Measurements from ENCODE around the gene PDE4DIP. TPM values are rescaled to one million over a fixed set of nuclear protein-coding genes. Genes with fewer than 3 reads are reported as not detected.
"Not testable (repeated sequence)": the region's sequence is repeated elsewhere in the genome, so short reads cannot be mapped to it uniquely, and the experiment has no call there.

The PDE4DIP gene
- polyA plus RNA-seq, 1 donor: 57.5 TPM

DNA sequence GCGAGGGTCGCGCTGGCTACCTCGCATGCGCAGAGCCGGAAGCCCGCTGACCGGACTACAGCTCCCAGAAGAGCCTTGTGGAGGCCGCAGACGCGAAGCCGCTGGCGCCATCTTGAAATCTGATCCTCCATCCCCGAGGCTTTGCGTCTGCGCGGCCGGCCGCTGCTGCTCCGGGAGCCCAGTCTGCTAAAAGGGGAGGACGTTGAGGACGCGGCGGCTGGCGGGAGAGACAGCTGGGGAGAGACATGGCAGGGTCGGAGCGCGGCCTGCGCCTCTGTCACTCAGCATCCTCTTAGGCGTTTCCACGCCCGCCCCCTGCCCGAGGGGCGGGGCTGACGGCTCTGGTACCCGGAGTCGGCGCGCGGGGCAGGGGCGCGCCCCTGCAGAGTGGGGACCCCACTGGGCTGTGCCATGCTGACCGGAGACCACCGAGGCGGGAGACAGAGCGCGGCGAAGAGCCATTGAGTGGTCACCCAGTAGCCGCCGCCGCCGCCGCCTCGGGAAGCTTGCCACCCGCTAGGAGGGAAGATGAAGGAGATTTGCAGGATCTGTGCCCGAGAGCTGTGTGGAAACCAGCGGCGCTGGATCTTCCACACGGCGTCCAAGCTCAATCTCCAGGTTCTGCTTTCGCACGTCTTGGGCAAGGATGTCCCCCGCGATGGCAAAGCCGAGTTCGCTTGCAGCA is 108.2 kb downstream of the PDE4DIP start:
- Histone ChIP-seq H3K27ac (ENCODE audit: low read length) (peak overlapping the region; percentile 75), H3K4me3 (ENCODE audit: low read length) (peak overlapping the region; percentile 51)
- H3K36me3 ChIP-seq (ENCODE audit: control insufficient read depth, insufficient read depth, low read length); H3K4me1 ChIP-seq (ENCODE audit: control insufficient read depth, insufficient read depth, low read length); H3K27me3 ChIP-seq (ENCODE audit: control insufficient read depth, insufficient read depth, low read length); H3K9me3 ChIP-seq (ENCODE audit: control insufficient read depth, low read depth, low read length); DNase-seq: not testable (repeated sequence)
- no CpG with 5 or more reads among the region's 66 CpGs for WGBS (ENCODE audit: insufficient coverage, low lambda C conversion rate)

DNA sequence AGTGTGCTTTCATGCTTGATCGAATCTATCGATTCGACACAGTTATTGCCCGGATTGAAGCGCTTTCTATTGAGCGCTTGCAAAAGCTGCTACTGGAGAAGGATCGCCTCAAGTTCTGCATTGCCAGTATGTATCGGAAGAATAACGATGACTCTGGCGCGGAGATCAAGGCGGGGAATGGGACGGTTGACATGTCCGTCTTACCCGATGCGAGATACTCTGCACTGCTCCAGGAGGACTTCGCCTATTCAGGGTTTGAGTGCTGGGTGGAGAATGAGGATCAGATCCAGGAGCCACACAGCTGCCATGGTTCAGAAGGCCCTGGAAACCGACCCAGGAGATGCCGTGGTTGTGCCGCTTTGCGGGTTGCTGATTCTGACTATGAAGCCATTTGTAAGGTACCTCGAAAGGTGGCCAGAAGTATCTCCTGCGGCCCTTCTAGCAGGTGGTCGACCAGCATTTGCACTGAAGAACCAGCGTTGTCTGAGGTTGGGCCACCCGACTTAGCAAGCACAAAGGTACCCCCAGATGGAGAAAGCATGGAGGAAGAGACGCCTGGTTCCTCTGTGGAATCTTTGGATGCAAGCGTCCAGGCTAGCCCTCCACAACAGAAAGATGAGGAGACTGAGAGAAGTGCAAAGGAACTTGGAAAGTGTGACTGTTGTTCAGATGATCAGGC is 108.8 kb downstream of the PDE4DIP start:
- H3K27me3 ChIP-seq (ENCODE audit: control insufficient read depth, insufficient read depth, low read length); H3K4me1 ChIP-seq (ENCODE audit: control insufficient read depth, insufficient read depth, low read length); H3K36me3 ChIP-seq (ENCODE audit: control insufficient read depth, insufficient read depth, low read length); H3K9me3 ChIP-seq (ENCODE audit: control insufficient read depth, low read depth, low read length): not testable (repeated sequence)
- H3K27ac ChIP-seq (ENCODE audit: low read length): peak overlapping the region; percentile 32
- peak in 1 of 2 donors; percentile 35 for DNase-seq
- WGBS (ENCODE audit: insufficient coverage, low lambda C conversion rate): no CpG with 5 or more reads among the region's 28 CpGs
- peak overlapping the region; percentile 51 for H3K4me3 ChIP-seq (ENCODE audit: low read length)

DNA sequence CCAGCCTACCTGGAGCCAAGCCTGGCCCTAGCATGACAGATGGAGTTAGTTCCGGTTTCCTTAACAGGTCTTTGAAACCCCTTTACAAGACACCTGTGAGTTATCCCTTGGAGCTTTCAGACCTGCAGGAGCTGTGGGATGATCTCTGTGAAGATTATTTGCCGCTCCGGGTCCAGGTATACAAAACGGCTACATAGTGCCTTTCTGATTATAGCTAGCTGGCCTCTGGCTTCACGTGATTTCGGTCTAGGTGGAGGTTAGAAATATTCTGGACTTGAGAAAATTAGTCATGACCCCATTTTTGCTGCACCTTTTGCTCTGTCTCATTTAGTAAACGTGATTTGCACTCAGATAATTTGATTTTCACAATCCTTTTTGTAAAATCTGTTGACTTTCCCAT is 109.5 kb downstream of the PDE4DIP start:
- WGBS (ENCODE audit: insufficient coverage, low lambda C conversion rate): no CpG with 5 or more reads among the region's 7 CpGs

DNA sequence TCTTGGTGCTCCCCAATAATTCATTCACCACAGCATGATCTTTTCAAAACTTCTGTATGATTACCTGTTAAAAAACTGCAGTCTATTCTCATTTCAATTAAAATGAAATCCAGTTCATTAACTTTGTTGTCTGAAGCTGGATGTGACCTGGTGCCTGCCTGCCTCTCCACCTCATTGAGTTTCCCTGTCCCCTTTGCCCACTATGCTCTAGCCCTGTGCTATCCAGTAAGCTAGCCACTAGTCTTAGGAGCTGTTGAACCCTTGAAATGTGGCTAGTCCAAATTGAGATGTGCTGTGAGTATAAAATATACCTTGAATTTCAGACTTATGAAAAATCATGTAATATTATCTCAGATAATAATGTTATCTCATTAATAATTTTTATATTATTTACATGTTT is 114.1 kb downstream of the PDE4DIP start:
- not testable (repeated sequence) for H3K27me3 ChIP-seq (ENCODE audit: control insufficient read depth, insufficient read depth, low read length); DNase-seq; H3K4me1 ChIP-seq (ENCODE audit: control insufficient read depth, insufficient read depth, low read length); H3K4me3 ChIP-seq (ENCODE audit: low read length); H3K36me3 ChIP-seq (ENCODE audit: control insufficient read depth, insufficient read depth, low read length); H3K9me3 ChIP-seq (ENCODE audit: control insufficient read depth, low read depth, low read length)
- H3K27ac ChIP-seq (ENCODE audit: low read length): peak overlapping the region; percentile 52

More for the DNA sequence above, 109.5 kb downstream of the PDE4DIP start:
- not testable (repeated sequence) for H3K4me1 ChIP-seq (ENCODE audit: control insufficient read depth, insufficient read depth, low read length); H3K36me3 ChIP-seq (ENCODE audit: control insufficient read depth, insufficient read depth, low read length); H3K27ac ChIP-seq (ENCODE audit: low read length); H3K9me3 ChIP-seq (ENCODE audit: control insufficient read depth, low read depth, low read length); H3K27me3 ChIP-seq (ENCODE audit: control insufficient read depth, insufficient read depth, low read length)
- peak overlapping the region; percentile 51 for H3K4me3 ChIP-seq (ENCODE audit: low read length)
- peak in 1 of 2 donors; percentile 21 for DNase-seq

DNA sequence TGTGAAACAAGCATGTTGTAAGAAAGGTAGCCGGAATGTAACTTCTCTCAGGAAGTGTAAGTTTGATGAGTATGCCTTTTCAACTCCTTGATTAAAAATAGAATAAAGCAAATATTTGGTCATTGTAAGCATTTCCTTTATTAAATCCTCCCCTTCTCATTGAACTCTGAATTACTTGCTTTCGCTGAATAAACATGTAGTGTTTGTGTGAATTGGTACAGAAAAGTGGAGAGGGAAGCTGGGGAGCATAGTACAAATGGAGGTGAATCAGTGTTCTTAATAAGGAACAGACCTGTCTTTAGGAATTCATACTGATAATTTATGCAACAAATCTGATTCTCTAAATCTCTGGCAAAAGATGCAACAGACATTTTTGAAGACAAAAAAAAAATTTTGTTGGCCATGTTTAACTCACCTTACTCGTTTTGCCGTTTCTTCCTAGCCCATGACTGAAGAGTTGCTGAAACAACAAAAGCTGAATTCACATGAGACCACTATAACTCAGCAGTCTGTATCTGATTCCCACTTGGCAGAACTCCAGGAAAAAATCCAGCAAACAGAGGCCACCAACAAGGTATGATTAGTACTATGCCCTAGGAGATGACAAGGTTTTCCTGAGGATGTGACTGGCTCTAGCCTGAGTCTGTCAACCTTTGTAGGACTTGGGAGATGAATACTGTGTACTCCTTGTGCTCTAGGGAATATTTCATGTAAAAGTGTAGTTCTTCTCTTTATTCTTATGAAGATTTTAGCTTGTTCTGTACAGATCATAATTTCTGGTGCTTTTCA is 116.2 kb downstream of the PDE4DIP start:
- no CpG with 5 or more reads among the region's 4 CpGs for WGBS (ENCODE audit: insufficient coverage, low lambda C conversion rate)
- peak in 1 of 2 donors; percentile 3 for DNase-seq
- H3K27me3 ChIP-seq (ENCODE audit: control insufficient read depth, insufficient read depth, low read length); H3K4me3 ChIP-seq (ENCODE audit: low read length); H3K9me3 ChIP-seq (ENCODE audit: control insufficient read depth, low read depth, low read length); H3K36me3 ChIP-seq (ENCODE audit: control insufficient read depth, insufficient read depth, low read length); H3K4me1 ChIP-seq (ENCODE audit: control insufficient read depth, insufficient read depth, low read length): not testable (repeated sequence)
- H3K27ac ChIP-seq (ENCODE audit: low read length): peak overlapping the region; percentile 79

DNA sequence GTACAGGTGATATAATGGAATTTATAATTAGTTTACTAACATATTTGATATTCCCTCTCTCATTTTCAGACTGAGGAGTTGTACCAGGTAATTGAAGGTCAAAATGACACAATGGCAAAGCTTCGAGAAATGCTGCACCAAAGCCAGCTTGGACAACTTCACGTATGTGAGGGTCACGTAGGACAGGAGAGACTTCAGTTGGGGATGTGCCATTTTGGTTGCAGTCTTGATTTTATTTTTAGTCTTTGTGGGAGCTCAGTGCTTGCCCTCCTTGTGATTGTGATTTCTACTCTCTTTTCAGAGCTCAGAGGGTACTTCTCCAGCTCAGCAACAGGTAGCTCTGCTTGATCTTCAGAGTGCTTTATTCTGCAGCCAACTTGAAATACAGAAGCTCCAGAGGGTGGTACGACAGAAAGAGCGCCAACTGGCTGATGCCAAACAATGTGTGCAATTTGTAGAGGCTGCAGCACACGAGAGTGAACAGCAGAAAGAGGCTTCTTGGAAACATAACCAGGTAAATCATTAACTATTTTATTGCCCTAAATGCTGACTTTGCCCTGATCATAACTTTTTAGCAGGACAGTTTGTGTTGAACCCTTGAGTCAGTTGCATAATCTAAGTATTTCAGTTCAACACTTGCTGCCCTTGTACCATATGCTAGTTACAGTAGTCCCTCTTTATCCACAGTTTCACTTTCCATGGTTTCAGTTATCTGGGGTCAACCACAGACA is 118.1 kb downstream of the PDE4DIP start:
- not testable (repeated sequence) for DNase-seq; H3K4me1 ChIP-seq (ENCODE audit: control insufficient read depth, insufficient read depth, low read length); H3K27me3 ChIP-seq (ENCODE audit: control insufficient read depth, insufficient read depth, low read length); H3K9me3 ChIP-seq (ENCODE audit: control insufficient read depth, low read depth, low read length); H3K36me3 ChIP-seq (ENCODE audit: control insufficient read depth, insufficient read depth, low read length); H3K4me3 ChIP-seq (ENCODE audit: low read length)
- H3K27ac ChIP-seq (ENCODE audit: low read length): peak overlapping the region; percentile 48
- WGBS (ENCODE audit: insufficient coverage, low lambda C conversion rate): no CpG with 5 or more reads among the region's 6 CpGs

DNA sequence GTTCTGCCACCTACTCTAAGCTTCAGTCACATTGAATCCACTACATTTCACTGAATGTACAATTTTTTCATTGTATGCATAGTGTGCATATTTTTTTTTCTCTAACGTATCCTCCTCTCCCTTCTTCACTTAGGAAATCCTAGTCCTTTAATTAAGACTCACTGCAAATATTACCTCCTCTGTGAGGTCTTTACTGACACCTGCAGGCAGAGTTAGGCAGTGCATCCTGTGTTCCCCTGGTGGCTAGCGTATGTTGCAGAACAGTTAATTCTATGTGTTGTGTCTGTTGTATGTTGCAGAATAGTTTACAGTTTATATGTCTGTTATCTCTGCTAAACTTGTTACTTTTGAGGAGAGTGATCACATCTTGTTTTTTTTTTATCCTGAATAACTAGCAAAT is 121.9 kb downstream of the PDE4DIP start:
- DNase-seq; H3K27me3 ChIP-seq (ENCODE audit: control insufficient read depth, insufficient read depth, low read length); H3K27ac ChIP-seq (ENCODE audit: low read length); H3K4me1 ChIP-seq (ENCODE audit: control insufficient read depth, insufficient read depth, low read length); H3K36me3 ChIP-seq (ENCODE audit: control insufficient read depth, insufficient read depth, low read length); H3K9me3 ChIP-seq (ENCODE audit: control insufficient read depth, low read depth, low read length); H3K4me3 ChIP-seq (ENCODE audit: low read length): not testable (repeated sequence)
- no CpG with 5 or more reads among the region's 2 CpGs for WGBS (ENCODE audit: insufficient coverage, low lambda C conversion rate)

DNA sequence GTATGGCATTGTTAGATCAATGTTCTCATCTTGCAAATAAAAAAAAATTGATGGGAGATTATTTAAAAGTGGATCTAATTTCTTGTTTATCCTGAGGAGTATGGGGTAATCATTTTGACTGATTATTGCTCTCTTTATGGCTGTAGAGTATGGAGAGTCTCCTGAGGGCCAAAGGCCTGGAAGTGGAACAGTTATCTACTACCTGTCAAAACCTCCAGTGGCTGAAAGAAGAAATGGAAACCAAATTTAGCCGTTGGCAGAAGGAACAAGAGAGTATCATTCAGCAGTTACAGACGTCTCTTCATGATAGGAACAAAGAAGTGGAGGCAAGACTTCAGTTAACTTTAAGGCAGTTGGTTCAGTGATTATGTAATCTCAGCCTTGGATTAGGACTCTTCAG is 123.4 kb downstream of the PDE4DIP start:
- H3K4me3 ChIP-seq (ENCODE audit: low read length); H3K27ac ChIP-seq (ENCODE audit: low read length); DNase-seq; H3K27me3 ChIP-seq (ENCODE audit: control insufficient read depth, insufficient read depth, low read length); H3K4me1 ChIP-seq (ENCODE audit: control insufficient read depth, insufficient read depth, low read length); H3K36me3 ChIP-seq (ENCODE audit: control insufficient read depth, insufficient read depth, low read length); H3K9me3 ChIP-seq (ENCODE audit: control insufficient read depth, low read depth, low read length): not testable (repeated sequence)
- WGBS (ENCODE audit: insufficient coverage, low lambda C conversion rate): no CpG with 5 or more reads among the region's 2 CpGs

DNA sequence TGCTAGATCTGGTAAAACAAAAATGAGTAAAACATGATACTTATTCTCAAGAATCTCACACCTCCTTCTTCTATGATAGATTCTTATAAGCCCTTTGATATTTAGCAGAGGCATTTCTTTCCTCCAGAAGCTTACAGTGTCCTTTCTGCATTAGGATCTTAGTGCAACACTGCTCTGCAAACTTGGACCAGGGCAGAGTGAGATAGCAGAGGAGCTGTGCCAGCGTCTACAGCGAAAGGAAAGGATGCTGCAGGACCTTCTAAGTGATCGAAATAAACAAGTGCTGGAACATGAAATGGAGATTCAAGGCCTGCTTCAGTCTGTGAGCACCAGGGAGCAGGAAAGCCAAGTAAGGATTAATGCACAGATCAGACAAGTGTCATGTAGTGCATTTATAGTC is 124.5 kb downstream of the PDE4DIP start:
- H3K36me3 ChIP-seq (ENCODE audit: control insufficient read depth, insufficient read depth, low read length); H3K27ac ChIP-seq (ENCODE audit: low read length); H3K4me3 ChIP-seq (ENCODE audit: low read length); DNase-seq; H3K9me3 ChIP-seq (ENCODE audit: control insufficient read depth, low read depth, low read length); H3K4me1 ChIP-seq (ENCODE audit: control insufficient read depth, insufficient read depth, low read length); H3K27me3 ChIP-seq (ENCODE audit: control insufficient read depth, insufficient read depth, low read length): not testable (repeated sequence)
- WGBS (ENCODE audit: insufficient coverage, low lambda C conversion rate): no CpG with 5 or more reads among the region's 3 CpGs

DNA sequence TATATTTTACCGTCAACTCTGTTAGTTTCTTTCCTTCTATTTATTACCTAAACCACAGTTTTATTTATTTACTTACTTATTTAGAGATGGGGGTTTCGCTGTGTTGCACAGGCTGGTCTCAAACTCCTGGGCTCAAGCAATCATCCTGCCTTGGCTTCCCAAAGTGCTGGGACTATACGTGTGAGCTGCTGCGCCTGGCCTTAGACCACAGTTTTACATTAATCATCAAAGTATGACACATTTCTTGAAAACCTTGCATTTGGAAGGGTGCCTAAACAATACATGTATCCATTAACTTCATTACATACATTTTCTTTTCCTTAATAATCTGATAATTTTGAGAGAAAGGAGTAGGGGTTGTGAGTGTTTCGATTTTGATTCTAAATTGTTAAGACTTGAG is 124.9 kb downstream of the PDE4DIP start:
- H3K4me3 ChIP-seq (ENCODE audit: low read length); H3K9me3 ChIP-seq (ENCODE audit: control insufficient read depth, low read depth, low read length); H3K27me3 ChIP-seq (ENCODE audit: control insufficient read depth, insufficient read depth, low read length); DNase-seq; H3K27ac ChIP-seq (ENCODE audit: low read length); H3K36me3 ChIP-seq (ENCODE audit: control insufficient read depth, insufficient read depth, low read length); H3K4me1 ChIP-seq (ENCODE audit: control insufficient read depth, insufficient read depth, low read length): not testable (repeated sequence)
- no CpG with 5 or more reads among the region's 5 CpGs for WGBS (ENCODE audit: insufficient coverage, low lambda C conversion rate)

Measured in large intestine (tissue), 3 donors.